Stimulated activated CD8-positive, alpha-beta memory T cell treated with anti-CD3 and anti-CD28 coated beads, Interleukin-4, amount 100 ng/mL, for 24 hours (primary cell): ENCODE data around the gene PFDN2.
A peak's percentile ranks its signal among the peaks of the same experiment; 100 is the strongest.
"Not testable (repeated sequence)": the region's sequence is repeated elsewhere in the genome, so short reads cannot be mapped to it uniquely, and the experiment has no call there.

Source experiments
- DNase-seq: peaks from one replicate; pipeline ENCODE4 v3.0.0-alpha.2; 2020; ENCODE audit warnings: low read depth

The PFDN2 gene

DNA sequence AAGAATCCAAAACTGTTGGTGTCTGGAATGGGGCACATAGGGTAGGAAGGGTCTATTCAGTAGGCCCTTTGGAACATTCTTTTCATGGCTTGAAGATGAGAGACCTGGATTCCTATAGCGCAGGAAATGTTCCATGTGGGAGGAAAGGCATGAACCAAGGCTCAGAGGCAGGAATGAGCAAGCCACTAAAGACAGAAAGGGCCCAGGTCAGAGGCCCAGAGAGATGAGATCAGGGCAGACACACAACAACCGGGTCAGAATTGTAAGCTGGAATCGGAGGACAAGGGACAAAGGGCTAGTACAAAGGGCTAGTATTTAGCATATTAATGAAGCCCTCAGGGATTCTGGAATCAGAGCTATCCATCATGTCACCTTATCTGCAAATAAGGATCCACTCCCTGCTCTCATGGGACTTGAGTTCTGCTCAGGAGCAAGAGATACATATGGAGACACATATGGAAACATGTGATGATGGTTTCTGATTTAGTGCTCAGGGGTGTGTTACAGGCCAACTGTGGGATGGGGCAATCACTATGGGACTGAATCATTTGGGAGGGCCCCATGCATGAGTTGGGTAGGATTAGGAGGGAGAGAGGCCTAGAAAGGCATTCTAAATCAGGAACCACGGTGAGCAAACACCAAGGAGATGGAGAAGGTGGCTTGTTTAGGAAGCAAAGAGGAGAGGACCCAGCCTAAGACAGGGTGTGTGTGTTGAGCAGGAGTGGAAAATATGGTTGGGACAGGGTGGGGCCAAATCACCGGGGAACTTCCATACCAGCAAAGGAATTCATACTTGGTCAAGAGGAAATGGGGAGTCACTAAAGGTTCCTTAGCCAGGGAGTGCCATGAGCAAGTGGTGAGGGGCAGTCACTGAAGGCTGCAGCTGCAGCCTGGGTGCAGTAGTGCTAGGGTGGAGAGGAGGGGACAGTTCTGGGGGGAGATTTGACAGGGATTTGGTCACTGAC lies 37.1 kb downstream of the PFDN2 start:
- DNase-seq, result no peak

DNA sequence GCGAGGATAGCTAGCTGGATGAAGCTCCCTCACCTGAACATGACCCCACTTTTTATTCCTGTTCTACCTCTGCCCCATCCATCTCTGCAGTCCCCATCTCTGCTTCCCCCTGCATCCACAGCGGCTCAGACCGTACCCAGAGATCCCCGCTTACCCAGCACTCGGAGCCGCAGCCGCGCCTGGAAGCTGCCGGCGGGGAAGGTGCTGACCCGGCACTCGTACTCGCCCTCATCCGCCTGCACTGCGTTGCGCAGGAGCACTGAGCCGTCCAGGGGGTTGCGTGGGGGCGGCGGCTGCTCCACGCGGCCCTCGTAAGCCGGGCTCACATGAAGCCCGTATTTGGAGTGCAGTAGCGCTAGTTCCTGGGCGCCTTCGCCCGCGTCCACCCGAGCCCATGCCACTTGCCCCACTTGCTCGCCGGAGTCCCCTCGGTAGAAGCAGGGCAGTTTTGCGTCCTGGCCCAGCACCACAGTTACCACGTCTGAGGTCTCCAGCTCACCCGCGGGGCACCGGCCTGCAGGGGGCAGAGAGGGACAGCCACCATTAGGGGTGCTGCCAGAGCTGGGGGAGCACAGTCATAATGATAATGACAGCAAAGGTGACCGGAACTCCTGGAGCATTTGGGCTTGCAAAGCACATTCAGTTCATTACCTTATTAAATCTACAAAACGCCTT lies 38.3 kb downstream of the PFDN2 start:
- no peak for DNase-seq

DNA sequence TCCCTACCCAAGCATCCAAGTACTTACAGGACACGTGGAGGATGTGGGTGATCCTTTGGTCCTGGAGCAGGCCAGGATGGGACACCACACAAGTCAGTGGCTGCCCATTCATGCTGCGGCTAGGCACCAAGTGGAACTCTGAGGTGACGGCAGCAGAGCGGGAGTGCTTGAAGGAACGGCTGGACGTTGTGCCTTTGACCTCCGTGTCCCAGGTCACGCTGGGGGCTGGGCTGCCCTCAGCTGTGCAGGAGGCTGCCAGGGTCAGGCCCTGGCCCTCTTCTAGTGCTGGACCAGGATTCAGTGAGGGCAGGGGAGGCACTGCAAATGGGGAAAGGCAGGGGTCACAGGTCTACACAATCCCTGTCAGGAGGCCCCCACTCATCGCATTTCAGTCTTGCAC lies 40.4 kb downstream of the PFDN2 start:
- no peak for DNase-seq

DNA sequence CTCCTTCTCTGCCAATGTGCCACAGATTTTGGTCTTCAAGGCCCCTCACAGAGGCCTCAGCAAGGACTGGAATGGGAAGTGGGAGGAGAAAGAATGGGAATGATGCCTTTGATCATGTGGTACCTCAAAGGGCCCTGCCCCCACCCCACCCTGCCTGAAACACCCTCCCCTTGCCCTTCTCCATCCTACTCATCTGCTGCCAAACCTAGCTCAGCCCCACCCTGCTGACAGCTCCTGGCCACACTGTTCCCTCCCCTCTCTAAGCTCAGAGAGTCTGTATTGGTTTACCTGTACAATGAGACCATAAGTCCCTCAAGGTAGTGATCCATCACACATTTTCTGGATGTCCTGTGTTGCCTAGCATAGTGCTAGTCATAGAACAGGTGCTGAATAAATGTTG lies 41.4 kb downstream of the PFDN2 start:
- no peak for DNase-seq

DNA sequence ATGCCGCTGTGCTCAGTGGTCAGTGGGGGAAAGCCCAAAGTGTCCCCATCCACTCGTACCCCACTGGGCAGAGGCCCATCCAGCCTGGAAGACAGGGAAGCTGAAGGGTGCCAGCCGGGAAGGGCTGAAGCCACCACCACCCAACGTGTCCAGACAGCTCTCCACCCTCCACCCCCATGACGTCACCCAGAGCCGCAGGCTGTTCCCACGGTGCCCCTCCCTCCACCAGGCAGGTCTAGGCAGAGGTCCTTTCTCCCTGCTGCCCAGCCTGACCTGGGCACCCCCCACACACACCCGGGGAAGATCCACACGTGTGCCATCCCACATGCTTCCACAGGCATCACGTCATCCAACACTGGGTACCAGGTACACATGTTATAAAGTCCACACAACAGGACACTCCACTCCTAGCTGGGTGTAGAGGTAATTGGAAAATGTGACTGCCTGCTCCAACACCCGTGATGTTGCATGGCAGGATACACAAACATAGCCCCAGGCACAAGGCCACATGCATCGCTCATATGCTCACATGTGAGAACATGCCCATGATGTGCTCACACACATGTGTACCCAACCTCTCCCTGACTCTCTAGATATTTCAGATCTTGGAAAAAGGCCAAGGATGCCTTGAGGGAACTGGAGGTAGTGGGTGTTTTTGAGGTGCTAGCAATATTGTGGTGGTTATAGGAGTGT lies 43.0 kb downstream of the PFDN2 start:
- DNase-seq, result no peak

DNA sequence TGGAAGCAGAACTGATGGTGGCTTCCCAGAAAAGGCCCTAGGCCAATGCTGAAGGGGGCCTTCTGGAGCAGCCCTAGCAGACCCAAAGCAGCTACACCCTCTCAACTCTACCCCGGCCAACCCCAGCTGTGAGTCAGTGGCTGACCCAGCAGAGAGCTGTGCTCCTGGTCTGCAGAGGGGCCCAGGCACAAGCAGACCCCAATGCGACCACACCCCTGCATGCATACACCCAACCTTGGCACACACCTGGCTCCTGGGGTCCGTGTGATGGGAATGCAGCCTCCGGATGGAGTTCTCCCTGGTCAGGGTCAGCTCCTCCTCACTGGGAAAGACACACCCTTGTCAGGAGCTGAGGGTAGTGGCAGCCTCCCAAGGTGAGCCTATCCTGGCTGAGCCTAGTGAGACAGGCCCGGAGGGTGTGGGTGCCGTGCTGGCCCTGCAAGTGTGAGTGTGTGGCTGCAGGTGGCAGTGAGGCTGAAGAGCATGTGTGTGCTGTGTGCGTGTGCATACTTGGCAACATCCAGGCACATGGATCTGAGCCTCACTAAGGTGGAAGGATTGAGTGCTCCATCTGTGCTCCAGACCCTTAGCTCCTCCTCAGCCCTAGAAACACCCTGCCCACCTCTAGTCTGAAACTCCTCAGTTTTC lies 44.2 kb downstream of the PFDN2 start:
- no peak for DNase-seq

DNA sequence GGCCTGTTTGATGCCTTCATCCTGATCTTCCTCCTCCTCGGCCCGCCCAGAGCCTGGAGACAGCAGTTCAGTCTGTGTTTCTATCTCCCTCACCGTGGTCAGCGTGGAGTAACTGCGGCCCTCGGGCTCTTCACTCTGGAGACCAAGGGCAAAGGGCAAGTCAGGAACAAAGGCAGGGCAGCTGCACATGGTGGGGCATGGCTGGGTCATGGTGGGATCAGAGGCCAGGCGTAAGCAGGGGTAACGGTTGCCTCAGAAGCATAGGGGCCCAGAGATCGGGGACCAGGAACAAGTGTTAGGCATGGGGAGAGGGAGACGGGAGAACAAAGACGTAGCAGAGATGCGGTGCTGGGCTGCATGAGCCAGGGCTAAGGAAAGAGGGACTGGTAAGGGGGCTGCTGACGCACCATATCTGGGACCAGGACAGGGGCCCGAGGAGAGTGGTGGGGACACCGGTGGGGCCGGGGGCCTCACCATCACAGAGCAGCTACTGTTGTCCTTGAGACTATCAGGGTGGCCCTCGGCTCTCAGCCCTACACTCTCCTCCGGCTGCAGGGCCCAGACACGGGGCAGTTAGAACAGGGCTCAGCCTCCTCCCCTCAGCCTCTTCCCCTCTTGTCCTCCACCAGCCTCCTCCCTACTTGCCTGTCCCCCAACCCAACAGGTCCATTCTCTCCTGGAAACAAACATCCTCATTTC lies 44.9 kb downstream of the PFDN2 start:
- no peak for DNase-seq

DNA sequence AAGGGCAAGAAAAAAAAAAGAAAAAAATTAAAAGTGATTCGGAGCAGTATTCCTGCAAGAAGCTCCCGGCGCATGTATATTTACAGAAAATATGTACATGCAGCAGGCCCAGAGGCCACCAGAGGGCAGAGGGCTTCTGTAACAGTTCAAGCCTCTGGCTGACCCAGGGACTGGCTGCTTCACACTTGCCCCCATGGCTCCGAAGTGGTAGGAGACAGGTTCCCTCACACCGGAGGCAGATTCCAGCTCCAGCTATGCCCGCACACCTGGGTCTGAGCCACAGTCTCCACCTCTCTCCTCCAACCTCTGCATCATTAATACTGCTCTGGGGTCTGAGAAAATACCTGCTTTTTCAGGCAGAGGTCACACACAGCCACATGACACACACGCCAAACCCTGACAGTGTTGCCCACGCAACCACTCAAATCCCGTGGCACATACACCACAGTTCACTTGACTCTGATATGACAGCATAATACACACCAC lies 45.9 kb downstream of the PFDN2 start:
- no peak for DNase-seq

DNA sequence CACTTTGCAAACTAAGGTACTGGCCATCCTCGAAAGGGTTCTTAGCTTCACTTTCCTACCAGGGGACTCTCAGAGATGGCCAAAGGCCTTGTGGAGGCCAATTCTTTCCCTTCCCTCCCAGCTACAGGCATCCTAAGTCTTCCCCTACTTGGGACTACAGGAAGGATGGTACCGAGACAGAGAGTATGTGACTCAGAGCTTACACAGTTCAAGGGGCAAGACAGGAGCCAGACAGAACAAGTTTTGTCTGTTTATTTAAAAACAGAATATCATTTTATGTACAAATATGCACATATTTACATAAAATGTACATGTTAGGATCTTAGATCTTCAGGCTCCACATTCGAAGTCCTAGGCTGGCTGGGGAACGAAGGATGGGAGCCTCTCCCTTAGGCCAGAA lies 47.1 kb downstream of the PFDN2 start:
- DNase-seq, result no peak

DNA sequence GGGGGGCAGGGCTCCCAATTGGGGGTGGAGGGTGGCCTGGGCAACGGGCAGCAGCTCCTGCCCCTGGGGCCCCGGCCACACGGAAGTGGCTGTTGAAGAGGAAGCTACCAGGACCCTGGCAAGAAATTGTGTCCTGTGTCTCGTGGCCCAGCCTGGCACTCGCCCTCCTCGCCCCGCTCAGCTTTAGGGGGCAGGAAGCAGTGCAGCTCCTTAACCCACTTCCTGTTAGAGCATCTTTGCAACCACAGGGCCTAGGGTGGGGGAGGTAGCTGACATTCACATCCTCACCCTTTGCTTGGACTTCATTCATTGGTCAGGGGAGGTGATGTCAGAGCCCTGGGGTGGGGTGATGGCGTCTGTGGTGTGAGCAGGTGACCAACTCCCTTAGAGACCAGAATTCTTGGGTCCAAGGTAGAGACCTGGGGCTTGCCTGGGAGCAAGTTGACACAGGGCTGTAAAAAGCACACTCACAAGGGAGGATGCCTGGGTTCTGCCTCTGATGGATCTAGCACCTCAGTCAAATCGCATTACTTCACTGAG lies 48.0 kb downstream of the PFDN2 start, which contains the start of gene ARHGAP30:
ARHGAP30 (minus strand) TSS at position 161 of the 540 bp plus-strand sequence. CDS start 267 bp downstream, outside the sequence.
- peak; percentile 78 for DNase-seq

DNA sequence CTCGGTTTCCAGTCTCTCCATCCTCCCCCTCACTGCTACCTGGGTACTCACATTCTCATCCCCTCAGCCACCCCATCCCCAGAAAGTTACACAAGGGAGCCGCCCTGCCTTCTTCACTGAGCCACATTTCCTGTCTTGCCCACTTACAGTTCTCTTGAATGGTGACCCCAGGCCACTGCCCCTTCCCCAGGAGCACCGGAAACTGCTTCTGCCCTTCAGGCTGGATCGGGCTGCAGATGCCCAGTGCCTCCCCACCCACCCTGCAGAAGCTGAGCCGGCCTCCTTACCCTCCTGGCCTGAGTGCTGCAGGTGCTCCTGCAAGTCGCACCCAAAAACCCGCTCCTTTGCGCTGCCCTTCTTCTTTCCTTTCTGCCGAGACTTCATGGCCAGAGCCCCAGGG lies 48.6 kb downstream of the PFDN2 start:
- no peak for DNase-seq

DNA sequence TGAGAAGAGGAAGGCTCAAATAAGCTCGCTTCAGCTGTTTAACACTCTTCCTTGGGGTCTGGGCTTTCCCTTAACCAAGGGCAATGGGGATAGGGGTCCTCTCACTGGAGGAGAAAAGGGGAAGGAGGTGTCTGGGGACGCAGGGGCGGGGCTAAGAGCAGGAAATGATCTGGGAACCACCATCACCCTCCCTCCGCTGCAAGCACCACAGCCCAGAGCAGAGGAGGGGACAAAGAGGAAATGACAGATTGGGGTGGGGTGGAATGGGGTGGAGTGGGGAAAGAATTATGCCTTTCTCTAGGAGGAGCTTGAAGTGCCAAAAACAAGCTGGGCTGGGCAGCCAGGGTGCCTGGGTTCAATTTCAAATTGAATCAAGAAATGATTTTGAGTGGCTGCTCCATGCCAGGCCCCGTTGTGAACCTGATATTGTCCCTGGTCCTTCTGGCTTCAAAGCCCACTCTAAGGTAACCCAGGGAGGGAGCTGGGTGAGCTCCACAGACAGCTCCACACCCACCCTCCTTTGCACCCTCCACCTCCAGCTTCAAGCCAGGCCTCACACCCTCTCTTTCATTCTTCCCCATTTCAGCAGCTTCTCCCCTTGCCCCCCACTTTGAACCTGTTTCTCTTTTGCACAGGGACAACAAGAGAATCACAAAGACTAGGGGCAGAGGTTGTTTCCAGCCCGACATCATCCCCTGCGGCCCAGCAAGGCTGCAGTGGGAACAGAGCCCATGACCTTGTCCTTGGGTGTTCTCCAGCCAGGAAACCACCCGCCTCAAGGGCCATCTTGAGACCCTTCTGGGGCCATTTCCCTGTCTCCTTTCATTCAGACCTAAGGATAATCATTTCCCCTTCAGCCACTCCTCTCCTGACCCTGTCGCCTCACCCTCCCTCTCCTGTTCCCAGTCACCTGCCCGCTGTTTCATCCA lies 49.3 kb downstream of the PFDN2 start:
- peak; percentile 71 for DNase-seq

DNA sequence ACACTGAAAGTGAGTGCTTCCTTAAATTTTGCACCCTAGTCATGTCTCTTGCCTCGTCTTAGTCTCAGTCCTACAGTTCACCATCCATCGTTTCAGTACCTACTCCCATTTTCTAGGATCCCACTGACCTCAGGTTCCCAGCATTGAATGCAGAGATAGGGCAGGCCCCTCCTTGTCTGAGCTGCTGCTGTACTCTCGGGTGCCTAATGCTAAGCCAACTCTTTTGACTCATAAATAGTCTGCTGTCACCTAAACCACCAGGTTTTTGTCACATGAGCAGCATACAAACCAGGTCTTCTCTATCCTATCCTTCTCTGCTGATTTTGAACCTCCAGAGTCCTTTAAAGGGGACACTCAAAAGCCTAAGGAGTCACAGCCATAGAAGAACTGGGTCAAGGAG lies 51.1 kb downstream of the PFDN2 start:
- DNase-seq, result no peak

DNA sequence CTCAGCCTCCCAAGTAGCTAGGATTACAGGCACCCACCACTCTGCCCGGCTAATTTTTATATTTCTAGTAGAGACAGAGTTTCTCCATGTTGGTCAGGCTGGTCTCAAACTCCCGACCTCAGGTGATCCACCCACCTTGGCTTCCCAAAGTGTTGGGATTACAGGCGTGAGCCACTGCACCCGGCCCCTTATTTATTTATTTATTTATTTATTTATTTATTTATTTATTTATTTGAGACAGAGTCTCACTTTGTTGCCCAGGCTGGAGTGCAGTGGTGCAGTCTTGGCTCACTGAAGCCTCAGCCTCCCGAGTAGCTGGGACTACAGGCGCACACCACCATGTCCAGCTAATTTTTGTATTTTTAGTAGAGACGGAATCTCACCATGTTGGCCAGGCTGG lies 52.2 kb downstream of the PFDN2 start:
- not testable (repeated sequence) for DNase-seq

DNA sequence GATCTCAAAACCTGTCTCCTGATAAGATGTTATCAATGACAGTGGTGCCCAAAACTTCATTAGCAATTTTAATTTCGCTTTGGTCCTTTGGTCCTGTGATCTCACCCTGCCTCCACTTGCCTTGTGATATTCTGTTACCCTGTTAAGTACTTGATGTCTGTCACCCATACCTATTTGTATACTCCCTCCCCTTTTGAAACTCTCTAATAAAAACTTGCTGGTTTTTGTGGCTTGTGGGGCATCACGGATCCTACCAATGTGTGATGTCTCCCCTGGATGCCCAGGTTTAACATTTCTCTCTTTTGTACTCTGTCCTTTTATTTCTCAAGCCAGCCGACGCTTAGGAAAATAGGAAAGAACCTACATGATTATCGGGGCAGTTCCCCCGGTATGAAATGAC lies 53.9 kb downstream of the PFDN2 start:
- not testable (repeated sequence) for DNase-seq

DNA sequence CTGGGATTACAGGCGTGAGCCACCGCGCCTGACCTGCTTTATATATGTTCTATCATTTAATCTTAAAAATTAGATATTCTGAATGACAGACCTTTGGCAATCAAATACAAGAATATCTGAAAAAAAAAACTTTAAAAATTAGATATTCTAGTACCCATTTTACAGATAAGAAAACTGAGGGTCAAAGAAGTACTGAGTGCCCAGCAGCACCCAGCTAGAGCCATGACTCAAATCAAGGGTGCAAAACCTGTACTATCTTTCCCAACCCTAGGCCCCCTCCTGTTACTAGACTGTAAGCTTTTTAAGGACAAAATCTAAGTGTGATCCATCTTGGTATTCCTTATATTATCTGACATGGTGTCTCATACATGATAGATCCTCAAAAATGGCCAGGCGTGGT lies 56.4 kb downstream of the PFDN2 start:
- DNase-seq, result no peak

DNA sequence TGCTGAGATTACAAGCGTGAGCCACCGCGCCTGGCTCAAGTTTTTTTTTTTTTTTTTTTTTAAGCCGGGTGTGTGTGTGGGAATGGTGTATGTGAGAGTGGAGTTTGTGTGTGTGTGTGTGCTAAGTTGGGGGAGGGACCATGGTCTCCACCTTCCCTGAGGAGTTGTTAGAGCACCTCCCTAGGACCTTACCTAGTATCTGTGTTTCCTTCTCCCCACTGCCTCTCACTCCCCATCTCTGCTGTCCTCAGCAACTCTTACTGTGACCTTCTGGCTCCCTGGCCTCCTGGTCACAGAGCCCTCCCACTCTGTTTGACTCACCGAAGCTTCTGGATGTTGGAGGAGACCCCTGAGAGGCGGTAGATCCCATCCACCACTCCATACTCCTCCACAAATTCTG lies 58.5 kb downstream of the PFDN2 start:
- DNase-seq, result no peak

DNA sequence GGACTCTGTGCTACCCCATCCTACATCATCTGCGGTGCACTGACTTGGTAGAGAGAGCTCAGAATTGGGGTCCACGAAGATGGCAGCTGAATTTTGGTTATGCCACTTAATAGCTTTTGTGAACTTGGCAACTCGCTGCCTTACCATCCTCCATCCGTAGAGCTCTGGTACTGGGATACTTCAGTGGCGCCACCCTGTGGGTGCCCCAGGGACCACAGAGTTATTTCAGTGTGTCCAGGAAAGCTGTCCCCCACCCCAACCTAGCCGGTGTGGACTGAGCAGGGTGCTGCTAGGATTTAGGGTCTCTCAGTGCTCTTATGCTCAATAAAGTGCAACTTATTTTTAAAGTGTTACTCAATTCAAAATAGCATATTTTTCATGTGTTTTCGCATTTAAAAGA lies 63.0 kb downstream of the PFDN2 start:
- DNase-seq, result no peak

DNA sequence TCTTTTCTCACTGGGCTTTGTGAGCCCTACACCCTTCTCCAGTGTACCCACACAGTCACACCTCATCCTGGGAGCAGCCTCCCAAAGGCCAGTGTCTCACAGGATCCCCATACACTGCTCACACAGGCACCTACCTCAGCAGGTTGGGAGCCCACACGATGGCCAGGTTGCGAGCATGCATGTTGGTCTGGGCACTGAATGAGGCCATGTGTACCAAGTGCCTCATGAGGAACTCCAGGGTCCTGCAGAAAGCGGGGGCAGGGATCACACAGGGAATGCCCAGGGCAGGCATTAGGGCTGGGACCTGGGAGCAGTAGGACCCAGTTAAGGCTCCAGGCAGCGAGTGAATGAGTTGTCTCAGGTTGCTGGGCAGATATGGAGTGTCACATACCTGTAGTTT lies 63.6 kb downstream of the PFDN2 start:
- no peak for DNase-seq

DNA sequence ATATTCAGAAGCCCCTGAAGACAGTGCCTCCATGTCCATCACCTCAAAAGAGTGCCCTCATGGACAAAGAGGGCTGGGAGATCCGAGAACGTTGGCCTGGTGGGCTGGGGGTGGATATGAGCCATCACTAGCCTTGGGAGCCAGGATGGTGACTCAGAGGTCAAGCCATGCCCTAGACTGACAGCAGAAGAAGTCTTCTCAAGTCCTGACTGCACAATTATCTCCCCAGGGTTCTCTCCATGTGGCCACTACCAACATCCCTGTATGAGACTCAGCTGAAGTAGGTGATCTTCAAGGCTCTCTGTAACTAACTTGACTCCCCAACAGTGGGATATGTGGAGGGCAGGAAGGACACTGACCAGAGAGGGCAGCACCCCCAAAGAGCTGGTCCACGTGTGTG lies 64.9 kb downstream of the PFDN2 start:
- DNase-seq, result no peak
